Measurements from ENCODE around the gene LMBR1.

LMBR1 gene

GRCh38 chr7:156673454-156673853 lies 219.5 kb downstream of the LMBR1 start:
- H3K4me1 ChIP-seq (ENCODE audit: control insufficient read depth, insufficient read depth, low read length, unreplicated experiment): no peaks in the 10 kb centered on the region
- no peaks in the 10 kb centered on the region for H3K36me3 ChIP-seq (ENCODE audit: insufficient read depth, low read length)
- H3K27ac ChIP-seq (ENCODE audit: low read depth, low read length): no peak overlapping the region
- no peak overlapping the region for H3K4me3 ChIP-seq (ENCODE audit: low read depth, low read length)
- no peaks in the 10 kb centered on the region for H3K27me3 ChIP-seq (ENCODE audit: insufficient read depth, low read length)
- no peaks in the 10 kb centered on the region for H3K79me2 ChIP-seq (ENCODE audit: control insufficient read depth, insufficient read depth, low read length, unreplicated experiment)
- H2AFZ ChIP-seq (ENCODE audit: low read length, unreplicated experiment): no peak overlapping the region

- Histone ChIP-seq H3K4me1 (ENCODE audit: control insufficient read depth, insufficient read depth, low read length, unreplicated experiment) (no peaks in the 10 kb centered on the region), H3K27me3 (ENCODE audit: insufficient read depth, low read length) (no peaks in the 10 kb centered on the region), H3K36me3 (ENCODE audit: insufficient read depth, low read length) (no peaks in the 10 kb centered on the region), H2AFZ (ENCODE audit: low read length, unreplicated experiment) (no peak overlapping the region), H3K27ac (ENCODE audit: low read depth, low read length) (no peak overlapping the region), H3K79me2 (ENCODE audit: control insufficient read depth, insufficient read depth, low read length, unreplicated experiment) (no peaks in the 10 kb centered on the region), H3K4me3 (ENCODE audit: low read depth, low read length) (no peak overlapping the region)
Observed at GRCh38 chr7:156669035-156669828, 223.8 kb downstream of the LMBR1 start.

GRCh38 chr7:156668130-156668741 lies 224.7 kb downstream of the LMBR1 start:
- H3K27me3 ChIP-seq (ENCODE audit: insufficient read depth, low read length): no peaks in the 10 kb centered on the region
- no peaks in the 10 kb centered on the region for H3K36me3 ChIP-seq (ENCODE audit: insufficient read depth, low read length)
- H3K4me1 ChIP-seq (ENCODE audit: control insufficient read depth, insufficient read depth, low read length, unreplicated experiment): no peaks in the 10 kb centered on the region
- H2AFZ ChIP-seq (ENCODE audit: low read length, unreplicated experiment): no peak overlapping the region
- H3K27ac ChIP-seq (ENCODE audit: low read depth, low read length): no peak overlapping the region
- no peak overlapping the region for H3K4me3 ChIP-seq (ENCODE audit: low read depth, low read length)
- no peaks in the 10 kb centered on the region for H3K79me2 ChIP-seq (ENCODE audit: control insufficient read depth, insufficient read depth, low read length, unreplicated experiment)

- Histone ChIP-seq H3K27ac (ENCODE audit: low read depth, low read length) (no peak overlapping the region), H3K4me3 (ENCODE audit: low read depth, low read length) (no peak overlapping the region), H2AFZ (ENCODE audit: low read length, unreplicated experiment) (no peak overlapping the region), H3K79me2 (ENCODE audit: control insufficient read depth, insufficient read depth, low read length, unreplicated experiment) (no peaks in the 10 kb centered on the region), H3K27me3 (ENCODE audit: insufficient read depth, low read length) (no peaks in the 10 kb centered on the region), H3K36me3 (ENCODE audit: insufficient read depth, low read length) (no peaks in the 10 kb centered on the region), H3K4me1 (ENCODE audit: control insufficient read depth, insufficient read depth, low read length, unreplicated experiment) (no peaks in the 10 kb centered on the region)
Observed at GRCh38 chr7:156667110-156667426, 225.9 kb downstream of the LMBR1 start.

- H3K79me2 ChIP-seq (ENCODE audit: control insufficient read depth, insufficient read depth, low read length, unreplicated experiment): no peaks in the 10 kb centered on the region
- no peak overlapping the region for H3K4me3 ChIP-seq (ENCODE audit: low read depth, low read length)
- H3K4me1 ChIP-seq (ENCODE audit: control insufficient read depth, insufficient read depth, low read length, unreplicated experiment): no peaks in the 10 kb centered on the region
- H3K27me3 ChIP-seq (ENCODE audit: insufficient read depth, low read length): no peaks in the 10 kb centered on the region
- no peaks in the 10 kb centered on the region for H3K36me3 ChIP-seq (ENCODE audit: insufficient read depth, low read length)
- no peak overlapping the region for H2AFZ ChIP-seq (ENCODE audit: low read length, unreplicated experiment)
- no peak overlapping the region for H3K27ac ChIP-seq (ENCODE audit: low read depth, low read length)
Observed at GRCh38 chr7:156666368-156667109, 226.4 kb downstream of the LMBR1 start.

- Histone ChIP-seq H3K79me2 (ENCODE audit: control insufficient read depth, insufficient read depth, low read length, unreplicated experiment) (no peaks in the 10 kb centered on the region), H3K27ac (ENCODE audit: low read depth, low read length) (no peak overlapping the region), H2AFZ (ENCODE audit: low read length, unreplicated experiment) (no peak overlapping the region), H3K36me3 (ENCODE audit: insufficient read depth, low read length) (no peaks in the 10 kb centered on the region), H3K27me3 (ENCODE audit: insufficient read depth, low read length) (no peaks in the 10 kb centered on the region), H3K4me3 (ENCODE audit: low read depth, low read length) (no peak overlapping the region), H3K4me1 (ENCODE audit: control insufficient read depth, insufficient read depth, low read length, unreplicated experiment) (no peaks in the 10 kb centered on the region)
Observed at GRCh38 chr7:156665101-156665500, 227.9 kb downstream of the LMBR1 start.

- Histone ChIP-seq H3K79me2 (ENCODE audit: control insufficient read depth, insufficient read depth, low read length, unreplicated experiment) (no peaks in the 10 kb centered on the region), H3K36me3 (ENCODE audit: insufficient read depth, low read length) (no peaks in the 10 kb centered on the region), H3K27ac (ENCODE audit: low read depth, low read length) (no peak overlapping the region), H3K4me3 (ENCODE audit: low read depth, low read length) (no peak overlapping the region), H3K4me1 (ENCODE audit: control insufficient read depth, insufficient read depth, low read length, unreplicated experiment) (no peaks in the 10 kb centered on the region), H3K27me3 (ENCODE audit: insufficient read depth, low read length) (no peaks in the 10 kb centered on the region), H2AFZ (ENCODE audit: low read length, unreplicated experiment) (no peak overlapping the region)
Observed at GRCh38 chr7:156662277-156662676, 230.7 kb downstream of the LMBR1 start.

- no peaks in the 10 kb centered on the region for H3K4me1 ChIP-seq (ENCODE audit: control insufficient read depth, insufficient read depth, low read length, unreplicated experiment)
- no peak overlapping the region for H3K27ac ChIP-seq (ENCODE audit: low read depth, low read length)
- H2AFZ ChIP-seq (ENCODE audit: low read length, unreplicated experiment): no peak overlapping the region
- no peak overlapping the region for H3K4me3 ChIP-seq (ENCODE audit: low read depth, low read length)
- H3K79me2 ChIP-seq (ENCODE audit: control insufficient read depth, insufficient read depth, low read length, unreplicated experiment): no peaks in the 10 kb centered on the region
- H3K27me3 ChIP-seq (ENCODE audit: insufficient read depth, low read length): no peaks in the 10 kb centered on the region
- no peaks in the 10 kb centered on the region for H3K36me3 ChIP-seq (ENCODE audit: insufficient read depth, low read length)
Observed at GRCh38 chr7:156661637-156662036, 231.3 kb downstream of the LMBR1 start.

GRCh38 chr7:156659961-156660360 lies 233.0 kb downstream of the LMBR1 start:
- no peaks in the 10 kb centered on the region for H3K27me3 ChIP-seq (ENCODE audit: insufficient read depth, low read length)
- no peak overlapping the region for H3K27ac ChIP-seq (ENCODE audit: low read depth, low read length)
- H3K36me3 ChIP-seq (ENCODE audit: insufficient read depth, low read length): no peaks in the 10 kb centered on the region
- H3K79me2 ChIP-seq (ENCODE audit: control insufficient read depth, insufficient read depth, low read length, unreplicated experiment): no peaks in the 10 kb centered on the region
- H2AFZ ChIP-seq (ENCODE audit: low read length, unreplicated experiment): no peak overlapping the region
- H3K4me3 ChIP-seq (ENCODE audit: low read depth, low read length): no peak overlapping the region
- H3K4me1 ChIP-seq (ENCODE audit: control insufficient read depth, insufficient read depth, low read length, unreplicated experiment): no peaks in the 10 kb centered on the region

GRCh38 chr7:156659203-156659602 lies 233.8 kb downstream of the LMBR1 start:
- Histone ChIP-seq H3K36me3 (ENCODE audit: insufficient read depth, low read length) (no peaks in the 10 kb centered on the region), H3K79me2 (ENCODE audit: control insufficient read depth, insufficient read depth, low read length, unreplicated experiment) (no peaks in the 10 kb centered on the region), H3K4me1 (ENCODE audit: control insufficient read depth, insufficient read depth, low read length, unreplicated experiment) (no peaks in the 10 kb centered on the region), H2AFZ (ENCODE audit: low read length, unreplicated experiment) (no peak overlapping the region), H3K27me3 (ENCODE audit: insufficient read depth, low read length) (no peaks in the 10 kb centered on the region), H3K27ac (ENCODE audit: low read depth, low read length) (no peak overlapping the region), H3K4me3 (ENCODE audit: low read depth, low read length) (no peak overlapping the region)

- no peak overlapping the region for H3K27ac ChIP-seq (ENCODE audit: low read depth, low read length)
- no peak overlapping the region for H2AFZ ChIP-seq (ENCODE audit: low read length, unreplicated experiment)
- H3K27me3 ChIP-seq (ENCODE audit: insufficient read depth, low read length): no peaks in the 10 kb centered on the region
- H3K4me3 ChIP-seq (ENCODE audit: low read depth, low read length): no peak overlapping the region
- no peaks in the 10 kb centered on the region for H3K36me3 ChIP-seq (ENCODE audit: insufficient read depth, low read length)
- no peaks in the 10 kb centered on the region for H3K4me1 ChIP-seq (ENCODE audit: control insufficient read depth, insufficient read depth, low read length, unreplicated experiment)
- H3K79me2 ChIP-seq (ENCODE audit: control insufficient read depth, insufficient read depth, low read length, unreplicated experiment): no peaks in the 10 kb centered on the region
Observed at GRCh38 chr7:156657681-156658080, 235.3 kb downstream of the LMBR1 start.
